ENCODE data around the gene CCDC88C.

The CCDC88C gene

DNA sequence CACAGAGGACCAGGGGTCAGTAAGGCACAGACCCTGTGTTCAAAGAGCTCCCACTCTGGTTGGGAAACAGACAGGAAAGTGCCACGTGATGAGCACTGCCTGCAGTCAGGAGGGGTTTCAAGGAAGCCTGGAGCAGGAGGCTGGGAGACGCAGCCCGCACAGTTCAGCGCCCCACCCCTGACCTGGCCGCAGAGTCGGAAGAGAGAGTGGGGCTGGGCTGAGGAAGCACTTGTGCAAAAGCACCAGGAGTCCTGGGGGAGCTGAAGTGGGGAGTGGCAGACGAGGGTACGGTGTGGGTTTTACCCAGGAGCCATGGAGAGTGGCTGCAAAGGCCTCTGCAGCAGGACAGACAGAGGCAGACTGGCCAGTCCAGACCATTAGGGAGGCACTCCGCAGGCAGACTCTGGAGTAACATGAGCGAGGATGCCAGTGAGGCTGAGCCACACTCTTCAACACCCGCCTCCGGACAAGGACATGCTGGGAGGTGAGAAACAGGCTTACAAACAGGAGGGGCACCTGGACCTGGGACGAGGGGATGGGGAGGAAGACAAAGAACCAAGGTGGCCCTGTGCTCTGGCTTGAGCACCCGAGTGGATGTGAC is 87.4 kb downstream of the CCDC88C start:
- DNase-seq (ENCODE audit: low read depth): no peak

DNA sequence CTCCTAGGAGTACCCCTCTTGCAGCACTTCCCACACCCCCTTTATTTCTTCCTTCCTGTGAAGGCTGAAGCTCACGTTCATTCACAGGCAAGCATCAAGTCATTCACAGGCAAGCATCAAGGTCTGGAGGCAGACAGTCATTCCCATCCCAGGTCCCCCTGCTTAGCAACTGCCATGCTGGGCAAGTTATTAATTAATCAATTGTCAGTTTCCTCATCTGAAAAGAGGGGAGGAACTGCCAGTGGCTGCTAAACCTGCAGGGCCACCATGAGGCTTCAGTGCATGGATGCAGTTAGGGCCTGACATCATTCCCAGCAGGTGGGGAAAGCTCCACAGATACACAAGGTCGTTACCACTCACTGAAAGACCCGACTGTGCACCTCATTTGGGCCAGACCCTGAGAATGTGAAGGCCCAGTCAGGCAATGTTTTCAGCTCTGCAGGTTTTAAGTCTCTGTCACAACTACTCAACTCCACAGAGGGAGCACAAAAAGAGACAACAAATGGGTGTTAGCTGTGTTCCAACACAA is 88.1 kb downstream of the CCDC88C start:
- DNase-seq (ENCODE audit: low read depth): no peak

DNA sequence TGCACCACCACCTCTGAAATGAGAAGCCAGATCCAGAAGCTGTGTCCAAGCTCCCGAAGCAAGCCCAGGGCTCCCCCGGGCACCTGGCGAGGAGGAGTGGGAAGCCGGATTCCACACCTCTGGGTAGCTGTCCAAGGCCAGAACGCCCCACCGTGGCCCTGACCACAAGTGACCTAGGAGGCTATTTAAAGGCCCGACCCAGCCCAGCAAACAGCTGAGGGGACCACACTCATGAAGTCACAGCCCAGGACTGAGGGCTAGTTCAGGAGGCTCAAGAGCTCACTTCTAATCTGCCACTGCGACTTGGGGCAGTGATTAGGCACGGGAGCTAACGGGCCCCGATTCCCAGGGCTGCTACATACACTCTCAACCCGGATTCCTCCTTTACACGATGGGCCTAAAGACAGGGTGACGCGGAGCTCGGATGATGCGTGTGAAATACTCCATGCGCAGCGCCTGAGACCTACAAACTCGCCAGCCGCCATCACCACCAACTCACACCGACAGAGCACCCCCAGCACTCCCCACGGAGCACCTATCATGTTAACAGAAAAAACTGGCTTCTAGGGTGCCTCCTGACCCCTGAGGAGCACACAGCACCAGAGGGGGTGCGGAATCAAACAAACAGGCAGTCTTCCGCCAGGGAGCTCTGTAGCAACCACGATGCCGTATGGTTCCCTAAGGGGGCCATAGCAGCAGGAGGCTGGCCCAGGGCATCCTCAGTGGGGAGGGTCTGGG is 89.1 kb downstream of the CCDC88C start:
- no peak for DNase-seq (ENCODE audit: low read depth)

DNA sequence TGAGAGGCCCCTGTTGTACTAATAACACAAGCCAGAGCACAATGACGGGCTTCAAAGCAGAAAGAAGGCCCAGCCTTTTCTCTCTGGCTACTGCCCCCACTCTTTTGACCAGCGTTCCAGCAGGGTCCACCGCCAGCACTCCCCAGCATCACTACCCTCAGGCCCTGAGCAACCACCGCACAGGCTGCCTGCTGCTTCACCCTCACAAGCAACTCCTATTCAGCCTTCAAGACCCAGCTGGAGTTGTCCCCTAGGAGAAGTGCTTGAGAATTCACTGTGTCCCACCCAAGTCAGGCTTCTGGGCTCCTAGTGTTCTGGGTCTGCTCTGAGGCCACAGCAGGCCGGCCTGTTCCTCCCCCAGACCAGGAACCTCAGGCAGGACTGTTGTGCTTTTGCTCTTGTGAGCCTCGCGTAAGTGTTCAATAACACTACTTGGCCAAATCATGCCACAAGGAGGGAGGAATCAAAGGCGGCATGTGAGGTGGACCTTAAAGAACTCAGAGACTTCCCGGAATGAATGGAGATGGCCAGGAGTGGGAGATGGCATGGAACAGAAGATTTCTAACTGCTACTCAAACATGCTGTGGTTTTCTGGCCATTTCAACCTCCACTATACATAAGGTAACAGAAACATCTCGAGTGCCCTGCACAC is 89.8 kb downstream of the CCDC88C start:
- DNase-seq (ENCODE audit: low read depth): no peak

DNA sequence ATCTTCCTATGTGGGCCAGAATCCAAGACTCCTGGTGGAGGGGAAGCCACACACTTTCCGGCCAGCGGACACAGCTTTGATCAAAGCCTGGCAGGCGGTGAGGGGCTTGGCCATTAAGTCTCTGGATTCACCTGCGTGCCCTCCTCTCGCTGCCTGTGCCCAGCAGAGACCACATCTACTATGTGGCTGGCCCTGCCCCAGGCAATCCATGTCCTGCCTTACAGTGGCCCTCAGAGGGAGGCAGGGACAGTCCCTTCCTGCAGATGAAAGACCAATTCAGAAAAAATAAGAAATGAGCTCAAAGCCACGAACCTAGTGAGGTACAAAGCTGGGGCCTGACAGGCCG is 90.4 kb downstream of the CCDC88C start:
- DNase-seq (ENCODE audit: low read depth): no peak

DNA sequence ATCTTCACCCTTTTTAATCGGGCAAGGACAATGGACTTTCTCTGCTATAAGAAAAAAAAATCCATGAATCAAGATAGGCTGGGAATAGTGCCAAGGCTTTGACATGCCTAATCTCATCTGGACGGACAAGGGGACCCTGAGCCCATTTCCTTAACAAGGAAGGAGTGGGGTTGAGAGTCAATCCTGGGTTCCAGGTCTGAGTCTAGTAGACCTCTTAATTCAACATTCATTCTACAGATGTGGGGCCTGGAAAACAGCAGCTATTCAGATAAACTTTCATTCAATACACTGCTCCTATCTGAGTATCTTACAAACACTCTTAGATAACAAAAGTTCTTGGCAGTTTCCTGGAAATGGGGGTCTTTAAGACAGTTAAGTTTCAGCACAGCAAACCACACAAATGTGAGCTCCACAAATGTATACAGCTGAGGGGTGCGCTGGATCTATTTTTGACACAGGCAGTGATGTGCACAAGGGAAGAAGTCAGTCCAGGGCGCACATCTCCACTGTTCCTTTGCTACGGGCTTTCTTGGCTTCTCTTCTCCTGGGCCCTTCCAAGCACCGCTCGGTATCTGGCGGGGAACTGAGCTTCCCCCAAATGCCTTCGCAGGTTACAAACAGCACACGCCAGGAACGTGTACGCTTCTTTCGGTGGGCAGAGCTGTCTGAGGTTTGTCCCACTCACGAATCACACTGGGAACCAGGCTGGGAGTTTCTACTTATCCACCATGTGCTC is 90.9 kb downstream of the CCDC88C start:
- no peak for DNase-seq (ENCODE audit: low read depth)

DNA sequence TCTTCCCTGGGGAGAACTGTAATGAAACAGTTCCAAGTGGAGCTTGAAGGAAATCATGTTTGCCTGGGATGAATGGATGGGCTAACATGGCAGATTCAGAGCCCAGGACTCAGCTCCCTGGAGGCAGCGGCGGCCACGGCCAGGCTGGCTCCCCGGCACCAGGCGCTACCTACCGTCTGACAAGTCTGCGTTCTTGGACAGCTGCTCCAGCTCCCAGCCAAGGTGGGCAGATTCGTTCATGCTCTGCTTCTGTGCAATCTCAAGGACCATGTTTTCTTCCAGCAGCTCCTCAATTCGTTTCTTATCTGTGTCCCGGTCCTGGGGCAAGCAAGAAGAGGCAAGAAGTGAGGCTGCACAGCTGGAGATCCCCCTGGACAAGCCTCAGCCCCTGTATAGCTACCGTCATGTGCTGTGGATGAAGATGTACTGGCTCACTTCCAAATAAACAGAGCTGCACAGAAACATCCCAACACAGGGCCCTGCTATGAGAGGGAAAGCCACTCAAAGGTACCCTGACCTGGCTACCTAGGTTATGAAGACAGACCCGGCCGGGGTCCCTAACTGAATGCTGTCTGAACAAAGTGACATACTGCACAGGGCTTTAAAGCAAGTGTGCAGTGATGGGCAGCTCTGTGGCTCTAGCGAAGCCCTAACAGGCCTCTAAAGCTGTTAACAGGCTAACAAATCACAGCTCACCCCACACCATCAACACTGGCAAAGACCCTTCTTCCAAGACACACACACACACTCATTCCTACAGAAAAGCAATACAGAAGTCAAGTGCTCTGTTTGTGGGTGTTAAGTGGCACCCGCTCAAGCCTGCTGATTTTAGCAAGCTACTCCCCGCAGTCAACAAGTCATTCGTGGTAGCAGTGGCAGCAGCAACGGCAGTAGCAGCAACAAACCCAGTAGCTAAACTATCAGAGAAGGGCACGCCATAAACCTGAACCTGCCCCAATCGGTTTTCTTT is 92.7 kb downstream of the CCDC88C start:
- no peak for DNase-seq (ENCODE audit: low read depth)

DNA sequence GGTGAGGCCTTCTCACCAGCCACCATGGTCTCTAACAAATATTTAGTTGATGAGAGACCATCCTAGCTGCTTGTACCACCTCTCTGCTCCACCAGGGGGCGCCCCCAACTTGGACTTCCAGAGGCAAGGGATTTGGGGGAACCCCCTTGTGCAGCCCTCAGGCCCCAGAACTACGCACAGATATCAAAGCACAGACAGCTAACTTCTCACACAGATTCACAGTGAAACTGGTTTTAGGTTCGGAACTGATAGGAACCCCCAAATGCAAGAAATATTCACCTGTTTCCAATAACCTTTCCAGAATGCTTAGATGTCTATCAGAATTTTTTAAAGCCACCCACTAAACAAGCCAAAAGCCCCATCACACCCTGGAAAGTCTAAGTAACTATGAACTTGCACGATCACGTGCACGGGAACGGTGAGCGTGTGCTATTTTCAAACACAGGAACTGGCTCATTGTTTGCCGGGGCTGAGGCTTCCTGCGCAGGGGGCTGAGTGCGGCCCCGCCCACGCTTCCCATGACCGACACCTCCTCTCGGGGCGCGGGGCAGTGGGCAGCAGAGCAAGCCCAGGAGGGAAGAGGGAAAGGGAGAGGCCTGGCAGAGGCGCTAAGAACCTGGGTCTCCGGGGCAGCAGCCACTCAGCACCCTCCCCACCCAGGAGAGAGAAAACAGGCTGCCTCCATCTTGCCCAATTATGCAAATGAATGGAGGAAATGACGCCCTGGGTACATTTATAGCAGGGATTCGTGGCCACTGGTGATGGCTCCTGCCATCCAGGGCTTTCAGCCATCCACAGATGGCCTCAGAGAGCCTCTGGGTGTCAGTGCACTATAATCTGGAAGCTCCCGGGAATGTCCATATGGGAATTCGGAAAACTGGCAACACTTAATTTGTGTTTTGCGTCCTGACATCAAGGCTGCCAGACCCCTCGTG is 93.7 kb downstream of the CCDC88C start:
- DNase-seq (ENCODE audit: low read depth): peak; percentile 64

DNA sequence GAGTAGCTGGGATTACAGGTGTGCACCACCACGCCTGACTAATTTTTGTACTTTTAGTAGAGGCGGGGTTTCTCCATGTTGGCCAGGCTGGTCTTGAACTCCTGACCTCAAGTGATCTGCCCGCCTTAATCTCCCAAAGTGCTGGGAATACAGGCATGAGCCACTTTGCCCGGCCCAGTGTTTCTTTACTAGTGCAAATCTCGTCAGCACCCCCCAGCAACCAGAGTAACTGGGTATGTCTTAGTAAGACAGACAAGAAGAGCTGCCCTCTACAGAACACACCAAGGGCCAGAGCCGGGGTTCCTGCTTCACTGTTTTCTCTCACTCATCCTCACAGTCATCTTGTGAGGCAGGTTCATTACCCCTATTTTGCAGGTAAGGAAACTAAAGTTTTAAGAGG is 94.6 kb downstream of the CCDC88C start:
- no peak for DNase-seq (ENCODE audit: low read depth)

DNA sequence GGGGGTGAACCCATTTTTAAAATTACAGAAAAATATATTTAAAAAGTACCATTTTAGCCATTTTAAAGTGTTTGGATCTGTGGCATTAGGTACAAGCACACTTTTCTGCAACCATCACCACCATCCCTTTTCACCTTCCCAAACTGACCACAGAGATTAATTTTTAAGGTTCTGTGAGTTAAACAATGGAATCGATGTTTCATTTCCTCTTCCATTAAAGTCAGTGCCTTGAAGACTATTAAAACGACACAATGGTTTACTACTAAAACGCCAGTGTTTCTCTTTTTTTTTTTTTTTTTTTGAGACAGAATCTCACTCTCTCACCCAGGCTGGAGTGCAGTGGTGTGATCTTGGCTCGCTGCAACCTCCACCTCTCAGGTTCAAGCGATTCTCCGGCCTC is 95.0 kb downstream of the CCDC88C start:
- DNase-seq (ENCODE audit: low read depth): no peak

DNA sequence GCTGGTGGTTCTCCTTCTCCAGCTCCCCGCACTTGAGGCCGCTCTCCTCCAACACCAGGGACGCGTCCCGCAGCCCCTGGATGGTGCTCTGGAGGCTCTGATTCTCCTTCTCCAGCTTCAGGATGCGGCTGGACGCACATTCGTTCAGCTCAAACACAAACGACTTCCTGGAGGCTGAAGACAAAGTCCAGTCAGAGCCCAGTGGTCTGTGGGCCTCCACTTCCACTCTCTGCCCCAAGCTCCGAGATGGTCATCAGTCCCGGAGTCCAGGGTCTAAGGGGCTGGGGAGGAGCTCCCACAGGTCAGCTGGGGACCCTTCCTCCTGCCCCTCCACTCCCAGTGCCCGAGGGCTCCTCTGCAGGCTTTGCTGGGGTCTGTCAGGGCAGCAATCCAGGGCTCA is 96.5 kb downstream of the CCDC88C start:
- DNase-seq (ENCODE audit: low read depth): no peak

DNA sequence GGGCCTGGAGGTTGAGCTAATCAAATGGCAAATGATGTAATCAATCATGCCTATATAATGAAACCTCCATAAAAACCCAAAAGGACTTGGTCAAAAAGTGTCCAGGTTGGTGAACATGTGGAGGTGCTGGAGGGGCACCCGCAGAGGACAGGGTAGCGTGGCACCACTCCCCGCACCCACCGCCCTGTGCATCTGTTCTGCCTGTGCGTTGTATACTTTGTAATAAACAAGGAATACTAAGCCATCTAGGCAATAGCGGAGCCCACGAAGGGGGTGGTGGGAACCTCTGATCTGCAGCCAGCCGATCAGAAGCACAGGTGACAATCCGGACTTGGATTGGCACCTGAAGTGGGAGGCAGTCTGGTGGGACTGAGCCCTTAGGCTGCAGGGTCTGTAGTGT is 97.4 kb downstream of the CCDC88C start:
- no peak for DNase-seq (ENCODE audit: low read depth)

DNA sequence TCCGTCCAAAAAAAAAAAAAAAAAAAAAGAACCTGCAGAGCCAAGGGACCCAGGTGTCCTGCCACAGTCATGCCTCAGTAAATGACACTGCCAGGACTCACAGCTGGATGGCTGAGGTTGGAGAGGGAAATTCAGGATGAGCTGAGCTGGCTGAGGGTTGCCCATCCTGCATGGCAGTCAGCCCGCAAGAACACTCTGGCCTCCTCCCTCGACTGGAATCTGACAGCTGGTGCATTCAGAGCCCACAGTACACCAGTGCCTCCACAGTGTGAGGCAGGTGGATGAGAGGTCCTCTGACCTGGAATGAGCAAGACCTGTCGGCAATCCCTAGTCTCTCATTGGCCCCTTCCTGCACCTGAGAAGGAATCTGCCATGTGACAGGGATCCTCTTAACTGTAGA is 98.7 kb downstream of the CCDC88C start:
- no peak for DNase-seq (ENCODE audit: low read depth)

DNA sequence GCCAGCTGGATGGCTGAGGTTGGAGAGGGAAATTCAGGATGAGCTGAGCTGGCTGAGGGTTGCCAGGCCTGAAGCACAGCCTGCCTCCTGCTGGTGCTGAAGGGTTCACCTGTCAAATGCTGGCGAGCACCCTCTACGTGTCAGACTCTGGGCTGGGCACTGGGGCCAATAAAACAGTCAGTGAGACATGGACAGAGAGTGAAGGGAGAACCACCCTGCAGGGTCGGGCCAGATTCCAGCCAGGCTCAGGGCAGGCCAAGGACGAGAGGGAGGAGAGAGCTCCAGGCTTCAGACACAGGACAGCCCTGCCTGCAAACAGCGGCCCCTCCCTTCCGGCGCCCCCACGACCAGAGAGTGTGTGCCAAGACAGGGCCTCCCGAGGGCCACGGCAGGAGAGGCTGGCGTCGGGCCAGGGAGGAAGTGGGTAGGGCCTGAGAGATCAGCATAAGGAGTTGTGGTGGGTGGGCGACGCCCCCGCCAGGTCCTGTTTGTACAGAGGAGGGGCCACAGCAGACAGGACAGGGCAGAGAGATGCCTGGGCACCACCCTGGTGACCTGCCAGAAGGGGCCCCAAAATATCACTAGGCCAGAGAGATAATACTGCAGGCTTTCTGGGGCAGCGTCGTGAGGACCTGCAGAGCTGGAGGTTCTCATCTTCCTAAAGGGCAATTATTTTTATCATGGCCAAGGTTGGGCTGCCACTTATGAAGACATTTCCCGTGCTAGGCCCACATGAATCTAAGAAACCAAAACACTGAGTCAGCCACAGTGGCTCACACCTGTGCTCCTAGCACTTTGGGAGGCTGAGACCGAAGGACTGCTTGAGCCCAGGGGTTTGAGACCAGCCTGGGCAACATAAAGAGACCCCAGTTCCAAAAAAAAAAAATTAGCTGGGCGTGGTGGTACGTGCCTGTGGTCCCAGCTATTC is 100.0 kb downstream of the CCDC88C start:
- no peak for DNase-seq (ENCODE audit: low read depth)

DNA sequence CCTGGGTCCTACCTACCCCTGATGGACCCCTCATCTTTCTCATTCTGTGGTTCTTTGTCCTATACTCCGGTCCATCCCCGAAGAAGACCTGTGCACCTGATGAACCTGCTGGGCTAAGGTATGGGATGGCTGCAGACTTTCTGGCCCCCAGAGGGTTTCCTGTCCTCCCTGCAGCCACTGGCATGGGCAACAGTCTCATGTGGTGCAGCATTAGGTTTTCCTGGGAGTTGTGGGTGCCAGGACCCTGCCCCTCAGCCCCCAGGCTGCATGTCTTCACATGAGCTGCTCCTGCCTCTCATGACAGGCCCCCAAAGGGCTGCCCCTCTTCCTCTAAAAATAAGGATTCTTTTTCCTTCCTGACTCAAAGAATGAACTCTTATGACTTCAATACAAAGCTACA is 100.9 kb downstream of the CCDC88C start:
- no peak for DNase-seq (ENCODE audit: low read depth)

DNA sequence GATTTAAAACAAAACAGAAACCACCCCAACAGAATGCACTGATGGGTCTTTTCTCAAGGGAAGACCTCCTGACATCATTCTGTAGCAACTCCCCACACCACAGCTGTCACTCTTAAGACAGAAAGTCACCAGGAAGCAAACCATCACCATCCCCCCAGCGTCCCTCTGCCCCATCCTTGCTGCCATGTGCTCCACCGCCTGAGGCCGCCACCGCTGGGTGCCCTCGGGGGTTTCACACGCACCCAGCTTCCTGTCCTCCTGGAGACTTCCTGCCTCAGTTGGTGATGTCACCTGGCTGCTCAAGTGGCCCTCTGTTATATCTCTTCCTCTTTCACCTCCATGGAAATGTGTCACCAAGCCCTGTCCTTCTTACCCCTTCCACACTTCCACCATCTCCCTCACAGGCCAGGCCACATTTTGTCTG is 101.8 kb downstream of the CCDC88C start:
- DNase-seq (ENCODE audit: low read depth): no peak

DNA sequence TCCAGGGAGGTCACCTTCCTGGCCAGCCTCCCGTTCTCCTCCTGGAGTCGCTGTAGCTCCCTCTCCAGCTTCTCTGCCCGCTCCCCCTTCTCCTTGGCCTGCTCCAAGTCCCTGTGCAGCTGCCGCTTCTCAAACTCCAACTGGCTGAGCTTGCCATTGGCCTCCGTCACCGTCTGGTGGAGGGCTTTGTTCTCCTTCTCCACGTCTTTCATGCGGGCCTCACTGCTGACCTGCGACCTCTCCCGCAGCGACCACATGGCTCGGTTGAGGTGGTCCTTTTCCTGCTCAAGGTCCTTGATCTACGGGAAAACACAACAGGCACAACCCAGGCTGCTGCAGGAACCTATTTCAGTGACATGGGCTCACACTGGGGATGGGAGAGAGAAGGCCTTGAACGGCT is 103.8 kb downstream of the CCDC88C start:
- DNase-seq (ENCODE audit: low read depth): no peak

DNA sequence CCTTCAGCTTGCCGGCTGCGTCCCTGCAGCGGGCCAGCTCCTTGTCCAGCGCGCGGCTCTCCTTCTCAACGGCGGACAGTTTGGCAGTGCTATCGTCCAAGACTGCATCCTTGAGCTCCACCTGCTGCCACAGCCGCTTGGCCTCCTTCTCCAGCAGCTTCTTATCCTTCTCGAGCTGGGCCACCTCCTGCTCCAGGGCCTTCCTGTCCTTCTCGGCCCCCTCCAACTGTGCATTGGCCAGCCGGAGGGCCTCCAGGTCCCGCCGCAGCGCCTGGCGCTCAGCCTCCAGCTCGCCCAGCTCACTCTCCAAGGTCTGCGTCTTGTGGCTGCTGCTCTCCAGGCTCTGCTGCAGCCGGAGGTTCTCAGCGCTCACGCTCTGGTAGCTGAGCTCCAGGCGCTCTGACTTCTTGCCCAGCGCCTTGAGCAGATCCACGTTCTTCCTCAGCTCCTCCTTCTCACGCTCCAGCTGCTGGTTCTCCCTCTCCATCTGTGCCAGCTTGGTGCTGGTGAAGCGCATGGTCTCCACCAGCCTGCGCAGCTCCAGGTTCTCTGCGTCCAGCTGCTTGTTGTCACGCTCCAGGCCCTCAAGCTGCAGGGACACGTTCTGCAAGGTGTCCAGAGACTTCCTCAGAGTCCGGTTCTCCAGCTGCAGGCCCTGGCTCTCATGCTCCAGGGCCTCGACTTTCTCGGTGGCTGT is 104.3 kb downstream of the CCDC88C start:
- no peak for DNase-seq (ENCODE audit: low read depth)

DNA sequence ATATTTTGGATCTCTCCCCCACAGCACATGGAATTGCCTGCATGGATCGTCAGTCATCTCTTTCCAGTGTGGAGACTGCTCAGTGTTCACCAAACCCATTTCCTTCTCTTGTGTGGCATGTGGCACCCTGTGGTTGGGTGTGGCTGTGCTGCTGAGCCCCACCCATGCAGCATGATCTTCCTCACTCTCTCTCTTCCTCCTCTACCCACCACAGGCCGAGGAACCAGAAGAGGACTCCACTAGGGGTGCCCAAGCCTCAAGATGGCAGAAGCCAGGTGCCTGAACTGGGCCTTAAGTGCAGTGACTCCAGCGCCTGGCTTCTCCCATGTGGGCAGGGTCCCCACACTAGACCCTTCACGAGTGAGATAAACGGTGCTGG is 106.3 kb downstream of the CCDC88C start:
- no peak for DNase-seq (ENCODE audit: low read depth)
